GDM1 (cell line): ENCODE measurements around the gene ARL5C.

Experiments
- DNase-seq: peaks from one replicate; lab custom pipeline; 2025; lab: John Stamatoyannopoulos, UW

ARL5C gene

DNA sequence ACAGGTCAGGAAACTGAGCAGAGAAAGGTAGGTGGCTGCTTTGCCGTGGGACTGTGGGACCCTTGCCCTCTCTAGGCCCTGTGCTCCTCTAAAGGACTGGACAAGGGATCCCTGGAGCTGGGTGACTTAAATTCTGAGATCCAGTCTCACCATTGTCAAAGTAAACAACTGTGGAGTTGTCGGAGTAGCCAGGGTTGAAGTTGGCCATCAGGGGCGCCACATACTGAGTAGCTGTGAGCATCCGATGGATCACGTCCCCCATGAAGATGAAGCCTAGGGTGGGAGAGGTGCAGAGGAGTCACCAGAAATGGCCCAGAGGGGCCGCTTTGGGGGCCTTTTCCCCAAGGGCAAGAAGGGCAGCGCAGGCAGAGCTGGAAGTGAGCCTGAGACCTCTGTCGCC is 58.0 kb downstream of the ARL5C start:
- no peak for DNase-seq

DNA sequence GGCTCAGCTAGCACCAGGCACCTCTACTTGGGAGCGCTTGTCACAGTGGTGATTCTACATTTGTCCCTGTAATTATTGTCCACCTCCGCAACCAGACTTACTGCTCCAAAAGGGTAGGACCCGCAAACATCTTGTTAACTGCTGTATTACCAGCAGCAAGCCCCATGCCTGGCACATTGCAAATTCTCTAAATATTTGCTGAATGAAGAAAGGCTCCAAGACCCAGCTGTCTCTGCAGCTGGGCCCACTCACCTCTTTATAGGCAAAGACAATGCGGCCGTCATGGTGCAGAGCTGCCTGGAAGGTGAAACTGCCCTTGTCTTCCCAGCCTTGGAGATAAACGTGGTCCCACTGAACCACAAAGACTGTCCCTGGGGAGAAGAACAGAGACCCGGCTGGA is 58.8 kb downstream of the ARL5C start:
- DNase-seq = no peak
